ENCODE results near the gene DIP2C. TPM values are rescaled to one million over a fixed set of nuclear protein-coding genes. Genes with fewer than 3 reads are reported as not detected.

The DIP2C gene
- total RNA-seq, 2 donors from 2014 or later, result 13.0 to 13.7 TPM

GRCh38 chr10:482051-482501 is 207.4 kb downstream of the DIP2C start:
- Histone ChIP-seq H3K9me3 (ENCODE audit: control insufficient read depth, low read length) (no peaks in the 10 kb centered on the region), H3K4me3 (ENCODE audit: low read length) (no peak overlapping the region), H3K9ac (ENCODE audit: extremely low read depth, low read length, poor library complexity, severe bottlenecking) (no peak overlapping the region), H3K36me3 (ENCODE audit: control insufficient read depth, insufficient read depth, low read length) (peaks cover 9% of the 10 kb centered on the region), H3K4me1 (ENCODE audit: control insufficient read depth, insufficient read depth, low read length) (no peaks in the 10 kb centered on the region), H3K27ac (ENCODE audit: low read depth, low read length) (no peak overlapping the region), H3K27me3 (ENCODE audit: control insufficient read depth, insufficient read depth, low read length, poor library complexity, severe bottlenecking) (peaks cover 18% of the 10 kb centered on the region)
- peaks cover 15% of the 10 kb centered on the region for H3K36me3 Mint-ChIP-seq (ENCODE audit: low read depth)
- WGBS, 2 experiments (ENCODE audit: insufficient coverage in 1 of 2, insufficient read length in 1 of 2), result 93 to 95% methylated on average over 15 to 16 of the region's 16 CpGs
- no peak overlapping the region for H3K4me3 Mint-ChIP-seq
- no peak for TF ChIP-seq CTCF (conservative IDR thresholded peaks at IDR 0.05)
- H3K4me1 Mint-ChIP-seq, result no peaks in the 10 kb centered on the region
- H3K27ac Mint-ChIP-seq, result no peak overlapping the region
- peak; percentile 35 for DNase-seq
- H3K9me3 Mint-ChIP-seq, result peaks cover 11% of the 10 kb centered on the region
- no peaks in the 10 kb centered on the region for H3K27me3 Mint-ChIP-seq (ENCODE audit: insufficient read depth)

DNA sequence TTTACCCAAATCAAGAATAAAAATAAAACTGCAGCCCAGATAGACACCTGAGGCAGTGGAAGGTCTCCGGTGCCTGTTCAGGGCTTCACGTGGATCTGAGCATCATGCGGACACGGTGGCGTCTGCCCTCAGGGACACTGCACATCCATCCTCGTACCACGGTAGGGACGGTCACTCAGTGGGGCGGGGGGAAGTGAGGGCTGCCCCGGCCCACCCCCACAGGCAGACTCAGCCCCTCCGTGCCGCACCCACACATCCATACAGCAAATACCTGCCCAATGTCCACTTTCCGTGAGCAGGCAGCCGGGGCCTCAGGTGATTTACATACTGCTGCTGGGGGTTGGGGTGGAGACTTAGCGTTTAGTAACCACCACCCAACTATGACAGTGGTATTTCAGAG is 207.8 kb downstream of the DIP2C start:
- Mint-ChIP-seq H3K4me3 (no peak overlapping the region), H3K36me3 (ENCODE audit: low read depth) (peaks cover 15% of the 10 kb centered on the region), H3K27me3 (ENCODE audit: insufficient read depth) (no peaks in the 10 kb centered on the region), H3K9me3 (peaks cover 14% of the 10 kb centered on the region), H3K4me1 (no peaks in the 10 kb centered on the region), H3K27ac (no peak overlapping the region)
- no peaks in the 10 kb centered on the region for H3K9me3 ChIP-seq (ENCODE audit: control insufficient read depth, low read length)
- no peak for DNase-seq
- peaks cover 18% of the 10 kb centered on the region for H3K27me3 ChIP-seq (ENCODE audit: control insufficient read depth, insufficient read depth, low read length, poor library complexity, severe bottlenecking)
- TF ChIP-seq CTCF (conservative IDR thresholded peaks at IDR 0.05), result no peak
- H3K9ac ChIP-seq (ENCODE audit: extremely low read depth, low read length, poor library complexity, severe bottlenecking), result no peak overlapping the region
- H3K36me3 ChIP-seq (ENCODE audit: control insufficient read depth, insufficient read depth, low read length), result peaks cover 9% of the 10 kb centered on the region
- no peaks in the 10 kb centered on the region for H3K4me1 ChIP-seq (ENCODE audit: control insufficient read depth, insufficient read depth, low read length)
- no peak overlapping the region for H3K27ac ChIP-seq (ENCODE audit: low read depth, low read length)
- 93 to 95% methylated on average over 5 to 15 of the region's 15 CpGs for WGBS, 2 experiments (ENCODE audit: insufficient coverage in 1 of 2, insufficient read length in 1 of 2)
- H3K4me3 ChIP-seq (ENCODE audit: low read length), result no peak overlapping the region

DNA sequence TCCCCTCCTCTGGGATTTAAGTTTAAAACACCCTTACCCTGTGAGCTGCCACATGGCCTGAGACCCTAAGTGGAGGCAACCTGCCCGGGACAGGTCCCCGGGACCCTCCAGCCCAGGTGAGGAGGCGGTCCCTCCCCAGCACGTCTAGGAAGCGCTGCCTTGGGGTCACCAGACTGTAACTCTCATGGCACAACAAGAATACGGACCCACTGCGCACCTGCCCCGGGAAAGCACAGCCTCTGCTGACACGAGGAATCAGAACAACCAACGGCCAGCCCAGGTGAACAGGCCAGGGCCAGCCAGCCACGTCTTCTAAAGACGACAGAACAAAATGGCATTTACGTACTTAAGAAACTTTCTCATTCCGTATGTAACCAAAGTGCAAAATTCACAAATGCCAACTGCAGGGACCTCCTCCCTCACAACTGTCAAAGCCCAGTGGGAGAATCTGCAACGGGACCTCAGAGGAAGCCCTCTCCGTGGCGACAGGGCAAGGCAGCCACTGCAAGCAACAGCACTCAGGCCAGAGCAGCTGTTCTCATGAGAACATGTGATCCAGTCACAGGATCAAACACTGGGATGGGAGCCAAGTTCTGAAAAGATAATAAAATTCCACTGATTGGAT is 208.4 kb downstream of the DIP2C start:
- no peak overlapping the region for H3K27ac Mint-ChIP-seq
- H3K27ac ChIP-seq (ENCODE audit: low read depth, low read length), result no peak overlapping the region
- H3K4me1 ChIP-seq (ENCODE audit: control insufficient read depth, insufficient read depth, low read length), result no peaks in the 10 kb centered on the region
- DNase-seq, result peak; percentile 39
- peaks cover 12% of the 10 kb centered on the region for H3K27me3 ChIP-seq (ENCODE audit: control insufficient read depth, insufficient read depth, low read length, poor library complexity, severe bottlenecking)
- no peak overlapping the region for H3K4me3 Mint-ChIP-seq
- no peak overlapping the region for H3K9ac ChIP-seq (ENCODE audit: extremely low read depth, low read length, poor library complexity, severe bottlenecking)
- no peaks in the 10 kb centered on the region for H3K27me3 Mint-ChIP-seq (ENCODE audit: insufficient read depth)
- H3K9me3 ChIP-seq (ENCODE audit: control insufficient read depth, low read length), result no peaks in the 10 kb centered on the region
- 93% methylated on average over 12 to 17 of the region's 17 CpGs for WGBS, 2 experiments (ENCODE audit: insufficient coverage in 1 of 2, insufficient read length in 1 of 2)
- H3K36me3 ChIP-seq (ENCODE audit: control insufficient read depth, insufficient read depth, low read length), result peaks cover 9% of the 10 kb centered on the region
- no peaks in the 10 kb centered on the region for H3K4me1 Mint-ChIP-seq
- peaks cover 15% of the 10 kb centered on the region for H3K36me3 Mint-ChIP-seq (ENCODE audit: low read depth)
- no peak for TF ChIP-seq CTCF (conservative IDR thresholded peaks at IDR 0.05)
- no peak overlapping the region for H3K4me3 ChIP-seq (ENCODE audit: low read length)
- H3K9me3 Mint-ChIP-seq, result peaks cover 14% of the 10 kb centered on the region
